K562 (cell line): ENCODE measurements around the gene MAP3K7. TPM values are rescaled to one million over a fixed set of nuclear protein-coding genes. Genes with fewer than 3 reads are reported as not detected.

ENCODE experiments used
- ATF2 ChIP-seq: sonication (generic); formaldehyde crosslinking; IDR thresholded peaks from 2 replicates; pipeline ENCODE4 v1.8.1; 2022; ENCODE audit warnings: missing genetic modification reagents
- ATF7 ChIP-seq: fragments of 450-650 bp; IDR thresholded peaks from 2 replicates; pipeline ENCODE4 v1.7.1; 2014; ENCODE audit warnings: mild to moderate bottlenecking, moderate library complexity
- CBX1 ChIP-seq: sonication (generic); IDR thresholded peaks from 2 replicates; pipeline ENCODE4 v1.6.1; 2016; ENCODE audit warnings: antibody characterized with exemption, low read depth, mild to moderate bottlenecking
- EP400 ChIP-seq: fragments of 450-650 bp; IDR thresholded peaks from 2 replicates; pipeline ENCODE4 v1.6.1; 2017; ENCODE audit warnings: antibody characterized with exemption, mild to moderate bottlenecking, moderate library complexity
- KLF13 ChIP-seq: fragments of 450-650 bp; IDR thresholded peaks from 2 replicates; pipeline ENCODE4 v1.6.1; 2016; ENCODE audit warnings: missing genetic modification characterization, low read depth, mild to moderate bottlenecking, missing compliant biosample characterization, moderate library complexity, borderline replicate concordance
- MGA ChIP-seq: fragments of 450-650 bp; IDR thresholded peaks from 2 replicates; pipeline ENCODE4 v1.6.1; 2016; ENCODE audit warnings: mild to moderate bottlenecking, moderate library complexity
- POU5F1 ChIP-seq: fragments of 150-350 bp; IDR thresholded peaks from 2 replicates; pipeline ENCODE4 v1.6.1; 2014; ENCODE audit warnings: borderline replicate concordance, low read length, low read depth, mild to moderate bottlenecking; ENCODE audit not compliant: partially characterized antibody
- SRSF1 ChIP-seq: fragments of 200-400 bp; formaldehyde crosslinking; IDR thresholded peaks from 2 replicates; pipeline ENCODE4 v1.6.1; 2017; ENCODE audit warnings: mild to moderate bottlenecking, low read depth, low read length, moderate library complexity
- TGIF2 ChIP-seq: sonication (generic); formaldehyde crosslinking; IDR thresholded peaks from 2 replicates; pipeline ENCODE4 v1.8.1; 2022; ENCODE audit warnings: mild to moderate bottlenecking, missing genetic modification reagents, moderate library complexity
- ZKSCAN1 ChIP-seq: fragments of 150-350 bp; IDR thresholded peaks from 2 replicates; pipeline ENCODE4 v1.6.1; 2016; ENCODE audit warnings: low read depth, low read length
- ZNF57 ChIP-seq: fragments of 450-650 bp; formaldehyde crosslinking; IDR thresholded peaks from 2 replicates; pipeline ENCODE4 v1.4.0; 2020; ENCODE audit warnings: mild to moderate bottlenecking, moderate library complexity
- ZNF740 ChIP-seq, 3 experiments: fragments of 200-800 bp in 1 of 3; sonication (Bioruptor generic) in 1 of 3; sonication (generic) in 1 of 3; formaldehyde crosslinking in 1 of 3; IDR thresholded peaks; 2 replicates each; pipeline versions ENCODE4 v1.6.1 to v1.8.0; 2016 to 2022; ENCODE audit warnings: mild to moderate bottlenecking in 2 of 3, missing compliant biosample characterization in 2 of 3, missing genetic modification characterization in 2 of 3, missing genetic modification reagents in 1 of 3
- polyA plus RNA-seq, 8 experiments: library from polyadenylated mRNA; depleted of rRNA in 4 of 8; stranded (reverse) in 5 of 8; unstranded in 3 of 8; fragments of >200 nt; fragmentation: Nextera tagmentation in 2 of 8; fragmentation: Illumina TruSeq in 1 of 8; extraction: Ambion mirVana in 2 of 8; extraction: Trizol in 1 of 8; gene quantifications; 2 replicates each; pipeline versions ENCODE4 v1.2.1 to v1.2.3, GENCODE V29; 2011 to 2014; ENCODE audit warnings: inconsistent platforms in 1 of 8, missing spikeins in 1 of 8
- total RNA-seq, 7 experiments: library from RNA; depleted of rRNA in 6 of 7; stranded (reverse); fragments of >200 nt in 6 of 7; fragmentation: Illumina TruSeq in 2 of 7; extraction: Trizol in 2 of 7; gene quantifications; 2 replicates each; pipeline versions ENCODE4 v1.2.1 to v1.2.3, GENCODE V29; 2011 to 2021; ENCODE audit warnings: low replicate concordance in 1 of 7
- TF ChIP-seq, protein P1 (sequence below): fragments of 450-650 bp; IDR thresholded peaks from 2 replicates; pipeline ENCODE4 v1.6.1; 2016; ENCODE audit warnings: missing biosample characterization, missing genetic modification characterization

Gene MAP3K7
- total and polyA plus RNA-seq, 9 of the 15 experiments (the other 6 are each of a cell fraction or from before 2014, with no cell fraction given): 13.4 to 60.9 (median 34.8) TPM

DNA sequence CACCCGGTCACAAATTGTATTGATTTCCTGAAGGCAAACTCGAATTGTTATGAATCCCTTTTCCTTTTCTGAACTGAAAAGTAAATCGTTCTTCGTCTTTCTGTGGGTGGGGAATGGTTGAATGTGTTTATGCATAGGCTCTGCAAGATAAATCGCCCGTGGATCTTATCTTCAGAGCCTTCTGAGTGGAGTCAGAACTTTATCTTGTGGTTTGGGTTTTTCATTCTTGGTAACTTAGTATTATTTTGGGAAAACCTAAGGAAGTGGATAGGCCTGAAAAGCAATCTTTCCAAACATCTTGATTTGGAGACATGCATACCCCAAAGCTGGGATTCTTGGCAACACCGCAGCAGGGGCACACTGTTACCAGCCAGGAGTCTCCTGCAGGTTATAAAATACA, 122.4 kb downstream of the MAP3K7 start (continued):
- TF ChIP-seq ATF2 (CRISPR knock-in tag) (no peak), KLF13 (tag) (no peak), POU5F1 (no peak), CBX1 (no peak), SRSF1 (no peak), TGIF2 (no peak), MGA (no peak), EP400 (no peak), ZNF57 (CRISPR knock-in tag) (no peak), ZNF740 (CRISPR knock-in tag; IDR thresholded peaks at IDR 0.05) (no peak), ZNF740 (tag; IDR thresholded peaks at IDR 0.05) (no peak), ATF7 (peak; percentile 26; the same call in 1 of the 2 replicates), ZKSCAN1 (no peak)
- TF ChIP-seq, protein P1, sequence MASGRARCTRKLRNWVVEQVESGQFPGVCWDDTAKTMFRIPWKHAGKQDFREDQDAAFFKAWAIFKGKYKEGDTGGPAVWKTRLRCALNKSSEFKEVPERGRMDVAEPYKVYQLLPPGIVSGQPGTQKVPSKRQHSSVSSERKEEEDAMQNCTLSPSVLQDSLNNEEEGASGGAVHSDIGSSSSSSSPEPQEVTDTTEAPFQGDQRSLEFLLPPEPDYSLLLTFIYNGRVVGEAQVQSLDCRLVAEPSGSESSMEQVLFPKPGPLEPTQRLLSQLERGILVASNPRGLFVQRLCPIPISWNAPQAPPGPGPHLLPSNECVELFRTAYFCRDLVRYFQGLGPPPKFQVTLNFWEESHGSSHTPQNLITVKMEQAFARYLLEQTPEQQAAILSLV (tag): no peak
